Right renal pelvis (tissue), 4 donors: Measurements from ENCODE around the gene CHD6. TPM values are rescaled to one million over a fixed set of nuclear protein-coding genes. Genes with fewer than 3 reads are reported as not detected.
A peak's percentile ranks its signal among the peaks of the same experiment; 100 is the strongest.

Source experiments
- DNase-seq, 4 donors: peaks; one replicate each; pipeline ENCODE4 v3.0.0-alpha.2; 2013; ENCODE audit warnings: low read depth in 4 of 4, low spot score in 3 of 4, missing footprints in 1 of 4
- polyA plus RNA-seq, 4 donors: library from polyadenylated mRNA; unstranded; fragments of 120-200 nt; gene quantifications; one replicate each; pipeline ENCODE4 v1.2.1, GENCODE V29; 2013; ENCODE audit not compliant: insufficient read length in 4 of 4

The CHD6 gene
- polyA plus RNA-seq, 4 donors = 42.6 to 52.0 (median 47.1) TPM

DNA sequence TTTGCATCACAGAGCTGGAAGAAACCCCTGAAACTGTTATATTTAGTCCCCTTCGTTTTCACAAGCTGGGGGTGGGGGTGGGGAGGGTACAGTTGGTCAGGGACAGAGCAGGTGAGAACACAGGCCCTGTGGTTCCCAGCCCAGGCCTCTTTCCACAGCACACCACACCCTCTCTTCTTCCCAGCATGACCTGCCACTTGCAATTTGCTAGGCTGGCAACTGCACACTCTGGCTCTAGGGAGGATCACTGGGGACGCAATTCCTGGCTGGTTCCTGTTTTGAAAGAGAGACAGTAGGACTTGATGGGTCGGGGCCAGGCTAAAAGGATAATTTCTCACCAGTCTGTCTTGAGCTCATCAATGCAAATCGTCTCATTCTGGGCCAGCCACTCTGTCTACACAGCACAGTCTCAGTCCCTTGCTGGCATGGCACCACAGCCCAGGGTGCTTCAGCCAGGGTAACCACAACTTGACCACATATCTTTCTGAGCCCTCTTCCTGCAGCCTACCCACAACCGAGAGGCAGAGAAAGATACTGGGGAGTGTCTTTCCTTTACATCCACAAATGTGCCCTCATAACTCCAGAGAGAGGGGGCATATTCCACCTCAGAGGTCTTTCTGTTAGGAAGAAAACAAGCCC is 209.9 kb downstream of the CHD6 start:
- DNase-seq = no peak

DNA sequence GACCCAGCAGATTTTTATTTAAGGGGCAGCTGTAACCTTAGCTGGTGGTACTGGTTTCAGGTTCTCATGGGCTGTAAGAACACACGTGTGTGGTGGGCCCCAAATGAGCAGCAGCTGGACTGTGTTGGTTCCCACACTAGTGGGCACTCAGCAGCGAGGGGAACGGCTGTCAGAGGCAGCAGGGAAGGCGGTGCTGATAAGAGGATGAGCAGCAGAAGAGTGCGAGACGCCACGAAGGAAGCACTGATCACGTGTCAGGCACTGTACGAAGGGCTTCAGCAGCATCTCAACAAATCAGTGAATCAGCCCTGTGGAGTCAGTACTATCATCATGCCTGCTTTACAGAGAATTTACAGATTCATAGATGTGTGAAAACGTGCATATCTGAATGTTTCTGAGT is 210.6 kb downstream of the CHD6 start:
- DNase-seq = no peak

DNA sequence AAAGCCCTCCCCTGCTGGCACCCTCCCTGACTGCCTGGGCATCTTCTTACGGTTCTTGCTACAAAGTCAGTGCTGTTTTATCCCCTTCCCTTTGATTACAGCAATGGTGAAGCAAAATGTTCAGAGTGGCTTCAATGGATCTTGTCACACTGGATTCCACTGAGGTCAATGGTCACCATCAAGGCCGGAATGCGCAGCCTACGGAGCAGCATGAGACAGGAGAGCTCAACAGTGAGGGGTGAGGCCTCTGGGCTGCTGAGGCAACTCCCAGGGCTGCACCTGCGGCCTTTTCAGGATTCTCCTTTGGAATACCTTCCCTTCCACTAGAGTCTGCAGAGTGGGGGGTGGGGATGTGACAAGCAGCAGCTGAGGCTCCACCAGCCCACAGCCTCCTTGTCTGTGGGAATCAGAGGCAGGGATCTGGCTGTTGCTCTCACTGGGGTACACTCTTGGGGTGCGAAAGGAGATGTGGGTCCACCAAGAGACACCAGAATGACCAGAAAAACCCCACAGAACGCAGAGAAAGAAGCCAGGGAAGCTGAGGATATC is 211.2 kb downstream of the CHD6 start:
- no peak for DNase-seq

DNA sequence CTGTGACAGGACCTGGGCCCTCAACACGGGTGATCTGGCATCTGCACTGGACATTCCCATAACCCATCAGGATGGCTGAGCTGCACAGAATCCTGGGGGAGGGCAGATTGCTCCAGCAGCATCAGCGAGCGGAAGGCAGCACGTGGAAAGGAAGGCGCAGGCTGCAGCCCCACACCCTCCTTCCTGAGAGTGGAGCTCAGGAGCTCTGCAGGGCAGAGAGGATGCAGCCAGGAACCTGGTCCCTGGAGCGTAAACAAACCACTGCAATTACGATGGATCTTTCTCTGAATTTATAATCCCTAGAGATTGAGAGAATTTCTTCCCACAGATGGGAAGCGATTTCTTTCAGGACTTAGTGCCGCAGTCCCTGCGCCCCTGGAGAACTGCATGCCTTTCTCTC is 211.8 kb downstream of the CHD6 start:
- no peak for DNase-seq

DNA sequence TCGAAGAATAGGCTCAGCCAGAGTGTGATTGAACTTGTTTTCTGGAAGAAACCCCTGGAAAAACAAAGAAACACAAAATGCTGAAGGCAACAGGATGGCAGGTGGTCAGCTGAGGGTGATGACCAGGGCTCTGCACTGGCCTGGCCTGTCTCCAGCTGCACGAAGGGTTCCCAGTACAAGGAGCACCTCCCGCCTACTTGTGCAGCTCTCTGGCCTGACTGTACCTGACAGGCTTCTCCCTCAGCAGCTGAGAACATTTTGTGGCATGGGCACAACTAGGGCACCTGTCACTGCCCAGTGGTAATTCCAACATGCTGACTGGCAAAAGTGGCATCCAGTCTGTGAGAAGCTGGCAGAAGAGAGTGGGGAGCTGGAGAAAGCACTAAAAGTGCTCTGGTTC is 212.7 kb downstream of the CHD6 start:
- DNase-seq = no peak

DNA sequence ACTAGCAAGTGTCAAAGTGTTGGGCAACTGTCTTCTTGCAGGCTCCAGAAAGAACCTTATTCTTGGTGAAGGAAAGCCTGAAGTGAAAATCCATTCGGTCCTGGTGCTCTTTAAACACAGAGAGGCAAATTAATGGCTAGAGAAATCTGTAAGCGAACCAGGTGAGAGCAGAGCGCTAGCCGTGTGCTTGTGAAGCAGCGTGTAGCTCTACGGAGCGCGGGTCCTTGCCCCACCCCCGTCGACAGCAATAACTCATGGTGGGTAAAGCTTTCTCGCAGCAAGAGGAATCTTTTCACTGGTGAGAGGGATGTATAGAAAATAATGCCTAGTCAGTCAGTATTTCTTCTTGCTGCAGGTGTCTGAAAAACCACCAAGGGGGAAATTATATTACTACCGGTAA is 214.6 kb downstream of the CHD6 start:
- no peak for DNase-seq

DNA sequence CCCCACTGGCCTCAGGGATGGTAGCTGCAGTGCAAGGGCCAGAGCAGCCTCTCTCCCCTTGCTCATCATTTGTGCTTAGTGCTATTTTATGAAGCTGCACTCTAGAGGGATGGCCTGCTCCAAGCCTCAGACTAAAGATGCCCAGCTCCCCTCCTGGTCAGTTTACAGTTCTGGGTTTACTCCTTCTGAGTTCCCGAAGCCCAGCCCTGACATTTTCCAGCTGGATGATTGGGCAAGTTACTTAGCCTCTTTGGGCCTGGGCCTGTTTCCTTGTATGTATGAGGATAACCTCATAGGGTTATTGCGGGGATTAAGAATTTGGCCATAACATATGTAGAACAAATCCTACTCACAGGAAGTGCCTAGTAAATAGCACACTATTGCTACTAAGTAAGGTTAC is 219.8 kb downstream of the CHD6 start:
- peak in 2 of 4 donors; percentile 40 to 47 for DNase-seq

DNA sequence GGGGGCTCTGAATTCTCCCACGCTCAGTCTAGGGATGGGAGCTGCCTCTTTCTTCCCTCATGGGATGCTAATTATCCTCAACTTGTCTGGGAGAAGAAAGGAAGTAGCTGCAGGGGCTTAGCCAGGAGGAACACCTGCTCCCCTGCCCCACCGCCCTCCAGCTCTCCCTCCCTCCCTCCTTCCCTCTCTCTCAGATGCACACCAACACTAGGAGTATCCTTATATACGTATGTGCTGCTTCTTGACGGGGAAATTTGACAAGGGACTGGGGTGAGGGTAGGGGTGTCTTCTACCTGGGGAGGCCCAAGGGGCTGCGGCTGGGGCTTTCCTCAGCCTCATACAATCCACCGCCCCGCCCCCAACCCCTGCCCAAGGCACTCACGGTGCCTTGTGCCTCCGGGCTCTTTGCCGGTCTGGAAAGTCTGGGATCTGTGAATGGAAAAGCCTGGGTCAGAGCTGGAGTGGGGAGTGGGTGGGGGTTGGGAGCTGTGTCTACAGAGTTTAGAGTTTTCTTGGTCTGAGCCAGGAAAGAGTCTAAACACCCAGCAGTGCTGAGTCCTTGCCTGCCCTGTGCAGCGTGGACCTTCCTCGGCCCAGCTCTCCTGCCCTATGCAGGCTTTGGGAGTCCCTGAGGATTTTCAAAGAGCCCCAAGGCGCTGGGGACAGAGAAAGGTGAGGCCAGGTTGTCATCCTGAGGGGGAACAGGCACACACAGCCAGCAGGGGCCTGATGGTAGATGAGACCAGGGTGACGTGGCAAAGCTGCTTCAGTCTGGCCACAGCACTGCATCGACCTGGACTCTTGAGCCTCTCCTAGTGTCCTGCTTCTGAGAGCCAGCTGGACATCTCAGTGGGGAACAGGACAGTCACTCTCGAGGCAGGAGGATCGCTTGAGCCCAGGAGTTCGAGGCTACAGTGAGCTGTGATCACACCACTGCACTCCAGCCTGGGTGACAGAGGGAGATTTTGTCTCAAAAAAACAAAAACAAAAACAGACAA is 222.2 kb downstream of the CHD6 start:
- DNase-seq = no peak

DNA sequence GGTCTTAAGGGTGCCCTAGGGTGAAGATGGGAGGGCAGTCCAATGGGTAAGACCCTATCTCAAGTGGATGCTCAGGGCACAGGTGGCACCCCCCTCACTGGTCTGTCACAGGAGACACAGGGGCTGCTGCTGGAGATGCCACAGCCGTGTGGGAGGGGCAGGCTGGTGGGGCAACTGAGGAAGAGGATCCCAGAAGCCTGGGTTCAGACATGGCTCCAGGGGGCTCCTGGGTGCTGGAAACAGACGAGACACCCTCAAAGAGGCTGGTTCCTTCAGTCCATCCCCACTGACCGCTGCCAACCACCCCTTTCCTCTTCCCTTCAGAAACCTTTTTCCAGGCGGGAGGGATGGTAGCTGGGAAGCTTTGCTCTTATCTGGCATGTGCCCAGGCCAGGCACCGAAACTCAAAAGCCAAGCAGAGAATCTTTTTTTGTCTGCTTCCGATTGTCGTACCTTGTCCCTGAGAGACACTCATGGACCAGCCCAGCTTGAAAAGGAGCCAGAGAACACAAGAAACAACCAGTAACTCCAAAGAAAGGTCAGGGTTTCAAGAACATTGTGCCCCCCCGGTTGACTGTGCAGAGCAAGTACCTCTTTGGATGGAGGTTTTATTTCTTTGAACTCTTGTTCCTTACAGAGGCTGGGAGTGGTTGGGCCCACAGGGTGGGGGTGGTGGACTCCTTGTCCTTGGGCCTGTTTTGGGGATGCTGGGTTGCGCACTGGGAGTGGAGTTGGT is 223.1 kb downstream of the CHD6 start:
- no peak for DNase-seq

DNA sequence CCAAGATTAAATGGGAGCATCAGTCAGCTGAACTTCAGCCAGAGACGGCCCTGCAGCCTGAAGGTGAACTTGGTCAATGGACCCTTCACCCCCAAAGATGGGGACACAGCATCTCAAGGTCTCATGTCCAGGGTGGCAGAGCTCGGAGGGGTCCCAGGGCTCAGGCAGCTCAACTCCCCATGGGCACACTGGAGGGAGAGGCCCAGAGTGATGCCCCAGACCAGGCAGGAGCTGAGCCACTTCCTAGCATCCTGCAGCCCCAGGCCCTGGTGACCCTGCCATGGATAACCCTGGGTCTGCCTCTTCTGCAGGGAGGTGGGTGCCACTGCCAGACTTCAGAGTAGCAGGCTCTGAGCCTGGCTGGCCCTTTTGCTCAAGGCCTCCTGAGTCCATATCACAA is 224.1 kb downstream of the CHD6 start:
- DNase-seq = no peak

DNA sequence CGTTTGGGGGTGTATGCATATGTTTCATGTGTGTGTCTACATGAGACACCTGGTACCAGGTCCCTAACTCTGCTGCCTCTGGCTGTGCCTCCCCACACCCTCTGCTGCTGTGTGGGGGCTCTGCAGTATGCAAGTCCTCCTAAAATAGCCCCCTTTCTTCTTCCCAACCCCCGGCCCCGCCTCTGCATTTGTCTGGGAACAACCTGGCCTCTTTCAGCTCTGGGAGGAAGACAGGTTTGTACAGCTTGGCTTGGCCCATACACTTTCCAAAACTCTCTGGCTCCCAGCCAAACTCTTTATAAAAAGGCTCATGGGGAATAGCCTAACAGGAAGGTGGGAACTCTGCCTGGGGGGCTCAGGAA is 224.5 kb downstream of the CHD6 start:
- no peak for DNase-seq

DNA sequence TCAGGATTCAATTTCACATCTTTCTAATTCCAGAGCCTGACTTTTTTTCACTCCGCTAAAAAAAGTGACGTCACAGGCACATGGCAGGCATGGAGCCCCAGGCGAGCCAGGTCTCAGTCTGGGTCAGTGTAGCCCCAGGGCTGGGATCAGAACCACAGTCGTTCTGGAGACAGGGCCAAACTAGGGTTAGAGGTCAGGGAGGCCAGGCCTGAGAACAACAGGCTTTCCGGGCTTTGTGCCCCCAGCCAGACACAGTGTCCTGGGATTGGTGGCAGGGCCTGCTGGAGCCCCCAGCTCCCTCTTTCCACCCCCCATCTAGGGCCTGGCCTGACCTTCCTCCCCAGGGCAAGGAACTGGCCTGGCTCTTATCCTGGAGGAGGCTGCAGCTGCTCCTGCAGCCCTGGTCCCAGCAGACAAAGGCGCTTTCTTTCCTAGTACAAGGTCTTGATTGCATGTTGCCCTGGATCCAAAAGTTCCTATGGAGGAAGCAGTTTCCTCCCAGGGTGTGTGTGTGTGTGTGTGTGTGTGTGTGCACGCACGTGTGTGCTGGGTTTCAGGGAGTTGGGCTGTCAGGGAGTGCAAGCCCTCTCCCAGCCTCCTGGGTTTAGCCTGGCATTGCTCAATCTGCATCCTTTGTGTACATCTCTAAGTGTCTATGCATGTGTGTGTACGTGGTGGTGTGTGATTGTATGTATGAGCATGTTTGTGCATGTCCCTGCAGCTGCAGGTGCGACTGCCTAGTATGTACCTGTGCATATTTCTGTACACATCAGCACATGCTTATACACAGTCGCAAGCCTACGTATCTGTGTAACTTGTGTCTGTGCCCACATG is 225.1 kb downstream of the CHD6 start:
- no peak for DNase-seq

DNA sequence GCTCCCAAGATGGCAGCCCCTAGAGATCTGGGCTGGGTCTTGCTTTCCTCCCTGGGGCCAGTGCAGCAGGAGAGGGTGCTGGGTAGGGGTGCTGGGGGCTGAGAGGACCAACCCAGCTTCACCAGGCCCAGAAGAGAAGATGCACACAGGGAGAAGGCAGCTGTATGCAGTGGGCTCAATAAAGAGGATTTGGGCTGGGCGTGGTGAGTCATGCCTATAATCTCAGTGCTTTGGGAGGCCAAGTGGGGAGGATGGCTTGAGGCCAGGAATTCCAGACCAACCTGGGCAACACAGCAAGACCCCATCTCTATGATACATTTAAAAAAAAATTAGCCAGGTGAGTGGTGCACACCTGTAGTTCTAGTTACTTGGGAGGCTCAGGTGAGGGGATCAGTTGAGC is 225.9 kb downstream of the CHD6 start:
- no peak for DNase-seq

DNA sequence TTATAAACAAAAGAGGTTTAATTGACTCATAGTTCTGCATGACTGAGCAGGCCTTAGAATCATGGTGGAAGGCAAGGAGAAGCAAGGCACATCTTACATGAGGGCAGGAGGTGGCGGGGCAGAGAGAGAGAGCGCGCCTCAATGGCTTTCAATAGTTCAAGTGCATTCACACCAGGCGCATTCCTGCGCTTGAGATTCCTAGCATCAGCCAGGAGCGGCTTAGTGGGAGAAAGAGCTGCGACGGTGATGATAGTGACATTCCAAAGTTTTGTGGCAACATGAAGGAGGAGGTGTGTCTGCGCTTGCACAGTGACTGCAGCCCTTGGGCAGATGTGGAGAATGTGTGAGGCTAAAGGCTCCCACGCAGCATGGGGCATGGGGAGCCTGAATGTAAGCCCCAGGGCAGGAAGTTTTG is 226.6 kb downstream of the CHD6 start:
- no peak for DNase-seq

DNA sequence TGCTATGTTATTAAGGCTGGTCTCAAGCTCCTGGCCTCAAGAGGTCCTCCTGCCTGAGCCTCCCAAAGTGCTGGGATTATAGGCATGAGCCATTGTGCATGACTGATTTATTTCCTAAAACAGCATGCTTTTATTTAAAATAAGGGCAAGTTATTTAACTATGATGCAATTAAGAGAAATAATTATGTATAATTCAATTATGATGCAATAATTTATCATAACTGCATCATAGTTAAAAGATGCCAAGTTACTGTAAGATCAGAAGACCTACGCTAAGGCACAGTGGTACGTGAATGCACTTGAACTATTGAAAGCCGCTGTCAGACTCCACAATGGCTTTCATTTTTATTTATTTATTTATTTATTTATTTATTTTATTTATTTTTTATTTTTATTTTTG is 227.3 kb downstream of the CHD6 start:
- DNase-seq = no peak

DNA sequence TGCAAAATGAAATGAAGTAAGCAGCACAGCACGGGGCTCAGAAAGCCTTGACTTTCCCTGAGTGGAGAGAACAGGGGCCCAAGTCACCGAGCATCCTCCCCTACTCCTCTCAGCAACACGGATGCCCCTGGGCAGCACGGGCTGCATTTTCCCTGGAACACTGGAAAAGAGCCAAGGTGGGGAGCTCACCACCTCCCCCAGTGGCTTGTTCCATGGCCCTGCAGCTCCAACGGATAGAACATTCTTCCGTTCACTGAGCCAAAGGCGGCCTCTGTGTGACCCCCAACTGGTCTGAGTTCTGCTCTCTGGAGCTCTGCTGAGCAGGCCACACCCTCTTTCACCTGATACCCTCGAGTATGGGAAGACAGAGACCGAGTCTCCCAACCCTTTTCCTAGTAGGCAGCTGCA is 230.7 kb downstream of the CHD6 start:
- DNase-seq = no peak

DNA sequence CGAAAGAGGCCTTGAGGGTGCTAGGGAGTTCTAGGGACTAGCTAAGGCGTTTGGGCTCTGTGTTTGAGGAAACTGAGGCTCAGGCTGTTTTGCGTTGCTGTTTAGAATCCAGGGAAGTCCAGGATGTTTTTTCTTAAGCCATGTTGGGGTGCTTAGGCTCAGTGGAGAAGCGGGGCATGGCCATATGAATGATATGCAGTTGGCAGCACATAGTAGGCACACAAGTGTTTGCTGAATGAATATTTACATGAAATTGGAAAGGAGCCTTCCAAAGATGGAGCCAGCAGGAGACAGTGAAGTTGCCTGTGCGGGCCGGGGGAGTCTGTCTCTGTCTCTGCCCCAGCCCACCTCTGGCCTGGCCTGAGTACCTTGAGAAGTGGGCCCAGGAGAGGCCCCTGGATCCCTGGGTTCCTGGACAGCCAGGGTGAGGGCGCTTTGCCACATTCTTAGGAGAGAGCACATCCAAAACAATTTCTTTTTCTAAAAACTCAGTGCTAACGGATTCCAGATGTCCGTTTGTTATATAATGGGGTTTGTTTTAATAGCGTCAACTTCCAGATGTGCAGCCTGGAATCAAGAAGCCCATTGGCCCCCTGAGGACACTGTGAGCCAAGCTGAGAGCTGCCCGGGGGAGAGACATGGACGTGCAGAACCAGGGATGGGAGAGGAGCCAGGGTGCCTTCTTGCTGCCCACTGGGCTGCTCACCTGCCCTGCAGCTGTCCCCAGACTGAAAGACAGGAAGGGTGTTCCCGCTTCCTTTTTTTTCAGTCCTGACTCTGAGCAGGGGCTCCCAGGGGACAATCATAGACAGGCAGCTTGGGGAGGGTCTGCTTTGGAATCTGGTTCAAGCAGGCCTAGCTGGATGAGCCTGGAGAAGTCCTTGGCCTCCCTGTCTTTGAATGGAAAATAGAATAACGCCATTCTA is 231.4 kb downstream of the CHD6 start:
- no peak for DNase-seq

DNA sequence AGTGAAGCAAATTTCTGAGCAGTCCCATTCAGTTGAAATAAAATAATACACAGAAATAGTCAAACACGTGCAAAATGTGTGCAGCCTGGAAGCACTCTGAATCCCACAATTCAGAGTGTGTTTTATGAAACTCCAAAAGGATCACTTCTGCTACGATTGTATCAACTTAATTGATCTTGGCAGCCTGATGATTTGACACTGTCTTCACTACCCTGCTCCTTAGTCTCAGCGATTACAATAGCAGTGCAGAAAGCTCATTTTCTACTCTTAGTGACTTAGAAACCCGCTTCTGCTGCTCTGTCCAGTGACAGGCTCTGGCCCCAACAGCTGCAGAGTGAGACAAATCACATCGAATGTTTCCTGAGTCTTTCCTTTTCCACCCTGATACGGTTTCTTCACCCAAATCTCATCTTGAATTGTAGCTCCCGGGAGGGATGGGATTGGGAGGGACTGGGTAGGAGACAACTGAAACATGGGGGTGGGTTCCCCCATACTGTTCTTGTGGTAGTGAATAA is 235.3 kb downstream of the CHD6 start:
- no peak for DNase-seq
